Osteocyte (in vitro differentiated cells): ENCODE measurements around the gene ID1. TPM values are rescaled to one million over a fixed set of nuclear protein-coding genes. Genes with fewer than 3 reads are reported as not detected.
"Not testable (repeated sequence)": the region's sequence is repeated elsewhere in the genome, so short reads cannot be mapped to it uniquely, and the experiment has no call there.

Source experiments
- DNase-seq: peaks from one replicate; pipeline ENCODE4 v3.0.0; 2021; ENCODE audit warnings: mixed read lengths; ENCODE audit not compliant: unreplicated experiment; ENCODE audit errors: extremely low spot score
- H3K27ac Mint-ChIP-seq: one replicate; pipeline ENCODE4 v1.8.0; 2021; ENCODE audit warnings: mild to moderate bottlenecking, mixed read lengths; ENCODE audit not compliant: unreplicated experiment
- H3K27me3 Mint-ChIP-seq: one replicate; pipeline ENCODE4 v1.8.0; 2021; ENCODE audit warnings: mixed read lengths; ENCODE audit not compliant: unreplicated experiment
- H3K36me3 Mint-ChIP-seq: one replicate; pipeline ENCODE4 v1.8.0; 2021; ENCODE audit warnings: mixed read lengths; ENCODE audit not compliant: unreplicated experiment
- H3K4me1 Mint-ChIP-seq: one replicate; pipeline ENCODE4 v1.8.0; 2021; ENCODE audit warnings: mixed read lengths; ENCODE audit not compliant: unreplicated experiment
- H3K4me3 Mint-ChIP-seq: one replicate; pipeline ENCODE4 v1.8.0; 2021; ENCODE audit warnings: mild to moderate bottlenecking, moderate library complexity, mixed read lengths; ENCODE audit not compliant: unreplicated experiment
- H3K9me3 Mint-ChIP-seq: one replicate; pipeline ENCODE4 v1.8.0; 2021; ENCODE audit warnings: mixed read lengths; ENCODE audit not compliant: unreplicated experiment
- total RNA-seq: library from RNA; stranded (reverse); gene quantifications from 2 replicates; pipeline ENCODE4 v1.2.1, GENCODE V29; 2021
- TF ChIP-seq, protein P1 (sequence below): fragments of 200-600 bp; sonication (generic); IDR thresholded peaks from 2 replicates; pipeline ENCODE4 v1.5.0; 2021; ENCODE audit warnings: antibody characterized with exemption, mild to moderate bottlenecking, moderate library complexity

ID1 gene
- total RNA-seq, 1 donor from 2014 or later: 8.2 TPM

DNA sequence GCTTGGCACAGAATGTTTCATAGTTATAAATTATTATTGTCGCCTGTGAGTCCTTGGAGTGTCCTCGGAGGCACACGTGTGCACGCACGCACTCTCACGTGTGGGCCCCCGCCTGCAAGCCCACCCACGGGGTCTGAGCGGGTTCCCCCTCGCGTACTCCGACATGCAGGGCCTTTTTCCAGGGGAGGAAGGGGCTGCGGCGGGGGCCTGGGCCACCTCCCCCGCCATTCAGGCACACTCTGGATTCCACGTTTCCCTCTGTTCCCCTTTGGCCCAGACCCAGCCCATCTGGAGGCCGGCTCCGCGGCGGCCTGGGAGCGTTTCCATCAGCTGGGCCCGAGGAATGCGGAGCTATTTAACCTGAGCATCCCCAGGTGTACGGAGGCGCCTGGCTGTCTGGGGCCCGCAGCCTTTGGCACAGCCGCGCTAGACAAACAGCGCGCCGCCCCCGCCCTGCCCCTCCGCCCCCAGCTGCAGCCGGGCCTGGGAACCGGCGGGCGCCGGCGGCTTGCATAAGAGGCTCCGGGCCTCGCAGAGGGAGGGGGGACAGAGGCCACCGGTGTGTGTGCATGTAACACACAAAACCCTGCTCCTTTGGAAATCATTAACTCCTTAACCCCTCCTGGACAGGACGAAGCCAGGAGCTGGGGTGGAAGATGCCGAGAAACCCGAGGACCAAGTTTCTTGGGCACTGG, 3.3 kb downstream of the ID1 start:
- DNase-seq: no peak
- TF ChIP-seq, protein P1, sequence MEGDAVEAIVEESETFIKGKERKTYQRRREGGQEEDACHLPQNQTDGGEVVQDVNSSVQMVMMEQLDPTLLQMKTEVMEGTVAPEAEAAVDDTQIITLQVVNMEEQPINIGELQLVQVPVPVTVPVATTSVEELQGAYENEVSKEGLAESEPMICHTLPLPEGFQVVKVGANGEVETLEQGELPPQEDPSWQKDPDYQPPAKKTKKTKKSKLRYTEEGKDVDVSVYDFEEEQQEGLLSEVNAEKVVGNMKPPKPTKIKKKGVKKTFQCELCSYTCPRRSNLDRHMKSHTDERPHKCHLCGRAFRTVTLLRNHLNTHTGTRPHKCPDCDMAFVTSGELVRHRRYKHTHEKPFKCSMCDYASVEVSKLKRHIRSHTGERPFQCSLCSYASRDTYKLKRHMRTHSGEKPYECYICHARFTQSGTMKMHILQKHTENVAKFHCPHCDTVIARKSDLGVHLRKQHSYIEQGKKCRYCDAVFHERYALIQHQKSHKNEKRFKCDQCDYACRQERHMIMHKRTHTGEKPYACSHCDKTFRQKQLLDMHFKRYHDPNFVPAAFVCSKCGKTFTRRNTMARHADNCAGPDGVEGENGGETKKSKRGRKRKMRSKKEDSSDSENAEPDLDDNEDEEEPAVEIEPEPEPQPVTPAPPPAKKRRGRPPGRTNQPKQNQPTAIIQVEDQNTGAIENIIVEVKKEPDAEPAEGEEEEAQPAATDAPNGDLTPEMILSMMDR: no peak
- Mint-ChIP-seq H3K4me3 (no peak overlapping the region), H3K4me1 (peaks cover 42% of the 10 kb centered on the region), H3K27me3 (no peaks in the 10 kb centered on the region), H3K36me3 (no peaks in the 10 kb centered on the region), H3K27ac (peak overlapping the region; percentile 34), H3K9me3 (no peaks in the 10 kb centered on the region)

DNA sequence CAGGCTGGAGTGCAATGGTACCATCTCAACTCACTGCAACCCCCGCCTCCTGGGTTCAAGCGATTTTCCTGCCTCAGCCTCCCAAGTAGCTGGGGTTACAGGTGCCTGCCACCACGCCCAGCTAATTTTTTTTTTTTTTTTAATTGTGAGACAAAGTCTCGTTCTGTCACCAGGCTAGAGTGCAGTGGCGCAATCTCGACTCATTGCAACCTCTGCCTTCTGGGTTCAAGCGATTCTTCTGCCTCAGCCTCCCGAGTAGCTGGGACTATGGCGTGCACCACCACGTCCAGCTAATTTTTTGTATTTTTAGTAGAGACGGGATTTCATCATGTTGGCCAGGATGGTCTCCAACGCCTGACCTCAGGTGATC, 7.2 kb downstream of the ID1 start:
- H3K4me3 Mint-ChIP-seq, H3K9me3 Mint-ChIP-seq, H3K27me3 Mint-ChIP-seq, DNase-seq, H3K36me3 Mint-ChIP-seq, H3K27ac Mint-ChIP-seq: not testable (repeated sequence)
- H3K4me1 Mint-ChIP-seq: peaks cover 14% of the 10 kb centered on the region

DNA sequence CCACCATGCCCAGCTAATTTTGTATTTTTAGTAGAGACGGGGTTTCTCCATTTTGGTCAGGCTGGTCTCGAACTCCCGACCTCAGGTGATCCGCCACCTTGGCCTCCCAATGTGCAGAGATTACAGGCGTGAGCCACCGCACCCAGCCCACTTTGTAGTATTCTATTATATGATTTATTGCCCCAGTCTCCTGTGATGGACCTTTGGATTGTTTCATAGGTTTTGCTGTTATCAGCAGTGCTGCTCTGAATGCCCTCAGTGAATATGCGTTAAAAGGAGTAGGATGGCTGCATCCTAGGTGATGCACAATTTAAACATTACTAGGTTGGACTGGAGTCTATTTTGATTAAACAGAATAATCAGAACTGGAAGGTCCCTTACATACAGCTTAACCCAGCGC, 10.3 kb downstream of the ID1 start:
- Mint-ChIP-seq H3K27ac (no peak overlapping the region), H3K9me3 (no peaks in the 10 kb centered on the region), H3K36me3 (no peaks in the 10 kb centered on the region), H3K27me3 (peaks cover 10% of the 10 kb centered on the region), H3K4me1 (peaks cover 2% of the 10 kb centered on the region), H3K4me3 (no peak overlapping the region)
- TF ChIP-seq, protein P1: no peak
- DNase-seq: no peak

DNA sequence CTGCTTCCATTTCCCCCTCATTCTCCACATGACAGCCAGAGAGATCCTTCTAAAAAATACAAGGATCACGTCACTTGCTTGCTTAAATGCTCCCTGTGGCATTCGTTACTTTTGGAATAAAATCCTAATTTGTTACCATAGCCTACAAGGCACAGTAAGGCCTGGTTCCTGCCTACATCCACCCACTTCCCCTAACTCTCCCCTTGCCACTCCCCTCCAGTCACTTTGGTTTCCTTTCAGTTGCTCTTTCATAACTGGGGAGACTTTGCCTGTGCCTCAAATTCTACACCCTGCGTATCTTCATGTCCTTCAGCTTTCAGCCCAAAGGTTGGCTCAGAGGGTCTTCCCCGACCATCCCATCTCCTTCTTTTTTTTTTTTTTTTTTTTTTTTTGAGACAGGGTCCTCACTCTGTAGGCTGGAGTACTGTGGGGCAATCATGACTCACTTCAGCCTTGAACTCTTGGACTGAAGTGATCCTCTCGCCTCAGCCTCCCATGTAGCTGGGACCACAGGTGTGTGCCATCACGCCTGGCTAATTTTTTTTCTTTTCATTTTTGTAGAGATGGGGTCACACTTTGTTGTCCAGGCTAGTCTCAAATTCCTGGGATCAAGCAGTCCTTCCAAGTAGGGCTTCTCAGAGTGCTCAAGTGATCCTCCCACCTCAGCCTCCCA, 12.5 kb downstream of the ID1 start:
- Mint-ChIP-seq H3K9me3 (no peaks in the 10 kb centered on the region), H3K27ac (no peak overlapping the region), H3K4me3 (no peak overlapping the region), H3K36me3 (no peaks in the 10 kb centered on the region), H3K4me1 (peaks cover 12% of the 10 kb centered on the region), H3K27me3 (peaks cover 10% of the 10 kb centered on the region)
- TF ChIP-seq, protein P1: no peak
- no peak for DNase-seq

DNA sequence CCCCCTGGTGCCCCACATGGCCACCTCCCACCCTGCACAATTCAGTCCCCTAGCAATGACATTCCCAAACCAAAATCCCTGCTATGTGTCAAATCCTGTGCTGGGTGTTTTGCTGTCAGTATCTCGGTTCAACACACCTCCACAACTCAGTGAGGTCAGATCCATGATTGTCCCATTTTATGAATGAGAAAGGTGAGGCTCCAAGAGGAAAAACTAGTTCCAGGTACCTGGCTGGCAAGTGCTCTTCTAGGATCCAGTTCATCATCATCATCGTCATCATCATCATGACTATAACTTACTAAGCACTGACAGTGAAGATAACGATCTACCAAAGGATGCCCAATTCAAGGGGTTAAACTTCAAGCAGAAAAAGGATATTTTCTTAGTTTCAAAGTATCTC, 15.2 kb downstream of the ID1 start:
- no peak for DNase-seq
- no peak overlapping the region for H3K27ac Mint-ChIP-seq

DNA sequence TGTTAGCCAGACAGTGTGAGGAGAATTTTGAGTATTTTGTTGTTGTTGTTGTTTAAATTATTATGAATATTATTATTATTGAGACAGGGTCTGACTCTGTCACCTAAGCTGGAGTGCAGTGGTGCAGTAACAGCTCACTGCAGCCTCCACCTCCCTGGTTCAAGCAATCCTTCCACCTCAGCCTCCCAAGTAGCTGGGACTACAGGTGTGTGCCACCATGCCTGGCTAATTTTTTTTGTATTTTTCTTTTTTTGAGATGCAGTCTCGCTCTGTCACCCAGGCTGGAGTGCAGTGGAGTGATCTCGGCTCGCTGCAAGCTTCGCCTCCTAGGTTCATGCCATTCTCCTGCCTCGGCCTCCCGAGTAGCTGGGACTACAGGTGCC, 18.0 kb downstream of the ID1 start:
- not testable (repeated sequence) for H3K4me3 Mint-ChIP-seq, H3K27ac Mint-ChIP-seq, DNase-seq, H3K27me3 Mint-ChIP-seq, H3K9me3 Mint-ChIP-seq, H3K36me3 Mint-ChIP-seq
- H3K4me1 Mint-ChIP-seq: peaks cover 13% of the 10 kb centered on the region

More for the DNA sequence above, 15.2 kb downstream of the ID1 start:
- Mint-ChIP-seq H3K4me1 (peaks cover 13% of the 10 kb centered on the region), H3K9me3 (no peaks in the 10 kb centered on the region), H3K27me3 (peaks cover 9% of the 10 kb centered on the region), H3K4me3 (no peak overlapping the region), H3K36me3 (no peaks in the 10 kb centered on the region)
- TF ChIP-seq, protein P1: no peak

DNA sequence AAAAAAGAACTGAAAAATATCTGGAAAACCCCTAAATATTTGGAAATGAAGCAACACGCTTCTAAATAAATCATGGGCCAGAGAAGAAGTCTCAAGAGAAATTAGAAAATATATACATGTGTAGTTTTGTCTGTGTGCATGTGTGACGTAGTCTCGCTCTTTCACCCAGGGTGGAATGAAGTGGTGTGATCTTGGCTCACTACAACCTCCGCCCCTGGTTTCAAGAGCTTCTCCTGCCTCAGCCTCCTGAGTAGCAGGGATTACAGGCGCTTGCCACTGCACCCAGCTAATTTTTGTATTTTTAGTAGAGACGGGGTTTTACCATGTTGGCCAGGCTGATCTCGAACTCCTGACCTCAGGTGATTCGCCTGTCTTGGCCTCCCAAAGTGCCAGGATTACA, 21.4 kb downstream of the ID1 start:
- not testable (repeated sequence) for H3K4me1 Mint-ChIP-seq, DNase-seq, H3K27ac Mint-ChIP-seq, H3K9me3 Mint-ChIP-seq, H3K36me3 Mint-ChIP-seq, H3K4me3 Mint-ChIP-seq, H3K27me3 Mint-ChIP-seq

DNA sequence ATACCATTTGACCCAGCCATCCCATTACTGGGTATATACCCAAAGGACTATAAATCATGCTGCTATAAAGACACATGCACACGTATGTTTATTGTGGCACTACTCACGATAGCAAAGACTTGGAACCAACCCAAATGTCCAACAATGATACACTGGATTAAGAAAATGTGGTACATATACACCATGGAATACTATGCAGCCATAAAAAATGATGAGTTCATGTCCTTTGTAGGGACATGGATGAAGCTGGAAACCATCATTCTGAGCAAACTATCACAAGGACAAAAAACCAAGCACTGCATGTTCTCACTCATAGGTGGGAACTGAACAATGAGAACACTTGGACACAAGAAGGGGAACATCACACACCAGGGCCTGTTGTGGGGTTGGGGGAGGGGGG, 23.0 kb downstream of the ID1 start:
- H3K4me3 Mint-ChIP-seq, H3K27me3 Mint-ChIP-seq: not testable (repeated sequence)

More for the DNA sequence above, 23.0 kb downstream of the ID1 start:
- not testable (repeated sequence) for DNase-seq, H3K9me3 Mint-ChIP-seq, H3K4me1 Mint-ChIP-seq, H3K36me3 Mint-ChIP-seq, H3K27ac Mint-ChIP-seq
